ENCODE measurements around the gene SYT13.
A peak's percentile ranks its signal among the peaks of the same experiment; 100 is the strongest.

Gene SYT13

DNA sequence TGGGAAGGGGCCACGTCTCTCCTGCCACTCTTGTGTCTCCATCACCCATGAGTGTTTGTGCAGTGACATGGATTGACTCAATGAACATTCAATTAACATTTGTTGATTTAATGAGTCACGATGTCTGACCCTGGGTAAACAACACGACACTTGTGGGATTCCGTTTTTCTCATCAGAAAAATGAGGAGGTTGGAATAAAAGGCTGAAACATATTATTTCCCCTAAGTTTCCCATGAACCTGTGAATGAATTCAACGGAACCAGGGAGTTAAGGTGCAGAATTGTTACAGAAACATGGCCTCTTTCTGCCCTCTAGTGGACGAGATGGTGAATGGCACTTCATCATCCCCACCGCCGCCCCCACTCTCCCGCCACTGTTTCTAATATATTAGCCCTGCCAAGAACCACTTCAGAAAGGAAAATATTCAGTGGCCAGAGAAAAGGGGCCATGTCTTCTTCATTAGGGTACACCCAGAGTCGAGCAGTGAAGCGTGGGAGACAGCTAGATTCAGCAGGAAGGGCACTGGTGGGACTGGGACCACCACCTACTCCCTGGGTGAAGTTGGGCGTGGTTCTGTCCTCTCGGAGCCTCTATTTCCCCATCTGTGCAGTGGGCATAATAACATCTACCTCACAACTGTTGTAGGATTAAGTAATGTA lies 46.3 kb upstream of the SYT13 start:
- in situ Hi-C loops (cut with MboI; ENCODE audit: low pct_unique_long_range_greater_than_20kb, low sequenced_read_pairs, unreplicated experiment) = no loop called here
- DNase-seq (ENCODE audit: low spot score) = peak; percentile 67
- TF ChIP-seq, protein P1, sequence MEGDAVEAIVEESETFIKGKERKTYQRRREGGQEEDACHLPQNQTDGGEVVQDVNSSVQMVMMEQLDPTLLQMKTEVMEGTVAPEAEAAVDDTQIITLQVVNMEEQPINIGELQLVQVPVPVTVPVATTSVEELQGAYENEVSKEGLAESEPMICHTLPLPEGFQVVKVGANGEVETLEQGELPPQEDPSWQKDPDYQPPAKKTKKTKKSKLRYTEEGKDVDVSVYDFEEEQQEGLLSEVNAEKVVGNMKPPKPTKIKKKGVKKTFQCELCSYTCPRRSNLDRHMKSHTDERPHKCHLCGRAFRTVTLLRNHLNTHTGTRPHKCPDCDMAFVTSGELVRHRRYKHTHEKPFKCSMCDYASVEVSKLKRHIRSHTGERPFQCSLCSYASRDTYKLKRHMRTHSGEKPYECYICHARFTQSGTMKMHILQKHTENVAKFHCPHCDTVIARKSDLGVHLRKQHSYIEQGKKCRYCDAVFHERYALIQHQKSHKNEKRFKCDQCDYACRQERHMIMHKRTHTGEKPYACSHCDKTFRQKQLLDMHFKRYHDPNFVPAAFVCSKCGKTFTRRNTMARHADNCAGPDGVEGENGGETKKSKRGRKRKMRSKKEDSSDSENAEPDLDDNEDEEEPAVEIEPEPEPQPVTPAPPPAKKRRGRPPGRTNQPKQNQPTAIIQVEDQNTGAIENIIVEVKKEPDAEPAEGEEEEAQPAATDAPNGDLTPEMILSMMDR (IDR thresholded peaks at IDR 0.05; ENCODE audit: extremely low read depth, insufficient read depth, missing control alignments) = peak; percentile 60

DNA sequence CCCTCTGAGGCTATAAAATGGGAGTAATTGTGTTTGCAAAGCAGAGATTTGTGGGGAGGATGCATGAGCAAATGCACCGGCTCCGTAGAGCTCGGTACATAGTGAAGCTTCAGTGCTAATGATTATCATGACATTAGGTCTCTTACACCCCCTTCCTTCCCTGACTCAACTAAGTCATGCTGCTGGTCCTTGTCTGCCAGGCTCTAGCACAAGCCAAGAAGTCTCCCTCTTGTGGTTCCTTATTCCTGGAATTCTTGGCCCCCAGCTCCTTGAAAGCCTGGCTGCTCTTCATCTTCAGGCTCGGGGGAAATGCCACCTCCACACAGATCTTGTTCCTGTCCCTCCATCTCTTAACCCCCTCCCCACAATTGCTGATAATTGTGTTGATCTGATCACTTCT lies 45.7 kb upstream of the SYT13 start:
- DNase-seq (ENCODE audit: low spot score) = no peak
- TF ChIP-seq, protein P1 (IDR thresholded peaks at IDR 0.05; ENCODE audit: extremely low read depth, insufficient read depth, missing control alignments) = no peak
- in situ Hi-C loops (cut with MboI; ENCODE audit: low pct_unique_long_range_greater_than_20kb, low sequenced_read_pairs, unreplicated experiment) = no loop called here

DNA sequence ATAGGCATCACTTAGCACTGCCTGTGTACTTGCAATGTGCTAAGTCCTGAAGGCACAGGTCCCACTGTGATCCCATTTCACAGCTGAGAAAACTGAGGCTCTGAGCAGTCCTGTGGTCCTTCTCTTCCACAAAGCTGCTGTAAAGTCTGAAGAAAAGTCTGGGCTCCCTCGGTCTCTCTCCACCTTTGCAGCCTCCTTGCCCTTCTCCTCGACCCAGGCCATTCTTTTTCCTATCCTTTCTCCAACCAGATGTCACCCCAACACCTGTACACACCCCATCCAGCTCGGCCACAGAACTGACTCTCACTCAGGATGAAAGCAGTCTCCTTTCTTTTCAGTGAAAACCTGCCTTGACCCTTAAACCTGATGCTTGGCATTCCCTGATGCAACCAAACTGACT lies 42.6 kb upstream of the SYT13 start:
- TF ChIP-seq, protein P1 (IDR thresholded peaks at IDR 0.05; ENCODE audit: extremely low read depth, insufficient read depth, missing control alignments) = no peak
- DNase-seq (ENCODE audit: low spot score) = no peak
- in situ Hi-C loops (cut with MboI; ENCODE audit: low pct_unique_long_range_greater_than_20kb, low sequenced_read_pairs, unreplicated experiment) = no loop called here

DNA sequence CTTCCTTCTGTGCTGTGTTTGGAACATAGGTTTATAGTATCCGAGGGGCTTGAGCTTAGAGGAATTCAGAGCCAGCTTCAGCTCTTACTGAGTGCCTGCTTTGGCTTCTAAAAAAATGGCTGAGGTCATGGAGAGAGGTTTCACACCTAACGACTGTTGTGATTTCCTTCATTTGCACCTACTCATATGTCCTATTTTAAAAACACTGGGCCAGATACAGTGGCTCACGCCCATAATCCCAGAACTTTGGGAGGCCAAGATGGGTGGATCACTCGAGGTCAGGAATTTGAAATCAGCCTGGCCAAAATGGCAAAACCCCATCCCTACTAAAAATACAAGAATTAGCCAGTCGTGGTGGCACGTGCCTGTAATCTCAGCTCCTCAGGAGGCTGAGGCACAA lies 38.3 kb upstream of the SYT13 start:
- DNase-seq (ENCODE audit: low spot score) = no peak
- in situ Hi-C loops (cut with MboI; ENCODE audit: low pct_unique_long_range_greater_than_20kb, low sequenced_read_pairs, unreplicated experiment) = loop anchor here (25.0 kb wide), 1 partner anchor 387 kb away; no protein-coding TSS in a partner anchor
- TF ChIP-seq, protein P1 (IDR thresholded peaks at IDR 0.05; ENCODE audit: extremely low read depth, insufficient read depth, missing control alignments) = no peak

DNA sequence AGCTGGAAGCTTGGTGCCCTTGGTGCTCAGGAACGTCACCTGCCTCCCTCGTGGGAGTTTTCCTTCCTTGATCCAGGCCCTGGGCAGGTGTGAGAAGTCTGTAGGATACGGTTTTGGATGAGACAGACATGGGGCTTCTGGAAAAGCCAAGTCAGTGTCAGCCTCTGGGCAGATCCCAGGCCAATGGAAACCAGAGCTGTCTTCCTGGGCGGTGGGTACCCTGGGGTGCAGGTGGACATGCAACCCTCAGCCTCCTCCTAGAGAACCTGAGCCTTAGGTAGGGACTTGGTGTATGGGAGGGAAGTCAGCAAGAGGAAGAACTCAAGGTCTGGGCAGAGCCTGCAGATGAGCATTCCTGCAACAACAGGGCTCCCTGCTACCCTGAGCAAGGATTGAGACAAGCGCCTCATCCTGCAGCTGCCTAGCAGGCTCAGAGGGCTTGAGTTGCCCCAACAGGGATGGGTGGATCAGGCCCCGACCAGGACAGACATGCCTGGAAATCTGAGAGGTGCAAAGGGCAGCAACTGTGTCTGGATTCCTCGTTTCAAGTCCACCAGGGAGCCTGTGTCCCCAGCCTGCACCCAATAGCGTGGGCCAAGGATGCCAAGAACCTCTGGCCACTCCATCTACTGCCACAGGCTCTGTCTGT lies 37.6 kb upstream of the SYT13 start:
- in situ Hi-C loops (cut with MboI; ENCODE audit: low pct_unique_long_range_greater_than_20kb, low sequenced_read_pairs, unreplicated experiment) = loop anchor here (25.0 kb wide), 1 partner anchor 386 kb away; no protein-coding TSS in a partner anchor
- no peak for DNase-seq (ENCODE audit: low spot score)
- TF ChIP-seq, protein P1 (IDR thresholded peaks at IDR 0.05; ENCODE audit: extremely low read depth, insufficient read depth, missing control alignments) = no peak

DNA sequence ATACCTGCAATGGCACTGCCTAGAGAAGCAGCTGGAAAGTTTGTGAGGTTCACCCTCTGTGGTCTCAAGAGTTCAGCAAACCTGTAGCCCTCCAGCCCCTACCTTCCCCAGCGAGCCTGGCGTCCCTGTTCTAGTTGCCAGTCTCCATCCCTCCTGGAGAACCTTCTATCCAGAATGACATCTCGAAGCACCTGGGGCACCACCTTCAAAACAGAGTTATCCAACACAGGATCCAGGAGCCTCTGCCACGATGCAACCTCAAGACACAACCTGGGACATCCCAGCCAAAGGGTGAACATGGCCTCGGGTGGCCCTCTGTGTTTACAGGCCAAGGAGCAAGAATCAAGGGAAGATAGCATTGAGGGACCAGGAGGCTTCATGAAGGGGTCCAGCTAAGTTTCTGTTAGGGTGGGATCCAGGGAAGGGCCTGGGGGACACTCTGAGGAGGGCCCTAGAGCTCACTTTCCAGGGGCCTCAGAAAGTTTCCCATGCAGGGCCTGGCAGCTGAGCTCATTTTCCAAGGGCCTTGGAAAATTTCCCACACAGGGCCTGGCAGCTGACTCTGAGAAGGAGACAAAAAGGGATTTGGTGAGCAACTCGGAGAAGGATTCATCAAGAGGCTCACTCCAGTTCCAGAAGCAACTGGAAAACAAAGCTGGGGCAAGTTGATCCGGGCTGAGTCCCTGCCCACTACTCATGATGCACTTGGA lies 36.9 kb upstream of the SYT13 start:
- TF ChIP-seq, protein P1 (IDR thresholded peaks at IDR 0.05; ENCODE audit: extremely low read depth, insufficient read depth, missing control alignments) = no peak
- no peak for DNase-seq (ENCODE audit: low spot score)
- in situ Hi-C loops (cut with MboI; ENCODE audit: low pct_unique_long_range_greater_than_20kb, low sequenced_read_pairs, unreplicated experiment) = loop anchor here (25.0 kb wide), 1 partner anchor 386 kb away; no protein-coding TSS in a partner anchor
